GM19372 (cell line): Measurements from ENCODE around the gene RTKN.
"Not testable (repeated sequence)": the region's sequence is repeated elsewhere in the genome, so short reads cannot be mapped to it uniquely, and the experiment has no call there.

ENCODE experiments used
- ATAC-seq: cut with Tn5 transposase; IDR thresholded peaks from one replicate; pipeline ENCODE4 v1.9.1; 2021; ENCODE audit warnings: mild to moderate bottlenecking, low read depth, moderate library complexity; ENCODE audit not compliant: unreplicated experiment

RTKN gene

DNA sequence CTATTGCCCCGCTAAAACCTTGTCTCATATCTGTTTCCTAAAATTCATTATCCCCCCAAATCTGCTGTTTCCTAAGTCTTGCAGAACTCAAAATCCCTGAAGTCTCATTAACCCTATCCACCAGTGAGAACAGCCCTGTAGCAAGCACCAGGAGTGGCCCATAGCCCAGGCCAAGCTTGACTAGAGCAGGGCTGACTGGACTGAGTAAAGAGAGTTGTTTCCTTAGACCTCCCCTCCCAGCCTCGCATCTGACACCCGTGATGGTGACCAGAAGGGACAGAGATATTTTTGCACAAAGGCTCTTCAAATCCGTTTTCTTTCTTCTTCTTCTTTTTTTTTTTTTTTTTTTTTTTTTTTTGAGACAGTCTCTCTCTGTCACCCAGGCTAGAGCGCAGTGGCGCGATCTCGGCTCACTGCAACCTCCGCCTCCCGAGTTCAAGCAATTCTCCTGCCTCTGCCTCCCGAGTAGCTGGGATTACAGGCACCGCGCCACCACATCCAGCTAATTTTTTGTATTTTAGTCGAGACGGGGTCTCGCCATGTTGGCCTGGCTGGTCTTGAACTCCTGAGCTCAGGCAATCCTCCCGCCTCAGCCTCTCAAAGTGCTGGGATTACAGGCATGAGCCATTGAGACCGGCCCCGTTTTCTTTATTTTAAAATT is 21.2 kb downstream of the RTKN start:
- not testable (repeated sequence) for ATAC-seq

- ATAC-seq = no peak
These were observed 21.7 kb downstream of the RTKN start for GRCh38 chr2:74420006-74420405.

DNA sequence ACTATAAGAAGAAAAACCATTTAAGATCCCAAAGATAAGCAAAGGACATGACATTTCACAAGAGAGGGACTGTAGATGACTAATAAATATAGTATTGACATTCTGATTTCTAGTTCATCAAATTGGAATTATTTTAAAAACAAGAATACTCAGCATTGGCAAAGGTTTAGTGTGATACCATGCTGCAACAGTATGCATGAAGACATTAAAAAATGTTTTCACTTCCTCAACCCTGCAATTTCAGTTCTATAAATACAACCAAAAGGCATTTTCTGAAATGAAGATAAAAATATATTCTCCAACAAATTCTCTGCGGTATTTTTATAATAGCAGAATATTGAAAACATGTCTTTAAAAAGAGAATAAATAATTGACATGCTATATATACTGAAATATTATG is 22.4 kb downstream of the RTKN start:
- ATAC-seq = no peak

DNA sequence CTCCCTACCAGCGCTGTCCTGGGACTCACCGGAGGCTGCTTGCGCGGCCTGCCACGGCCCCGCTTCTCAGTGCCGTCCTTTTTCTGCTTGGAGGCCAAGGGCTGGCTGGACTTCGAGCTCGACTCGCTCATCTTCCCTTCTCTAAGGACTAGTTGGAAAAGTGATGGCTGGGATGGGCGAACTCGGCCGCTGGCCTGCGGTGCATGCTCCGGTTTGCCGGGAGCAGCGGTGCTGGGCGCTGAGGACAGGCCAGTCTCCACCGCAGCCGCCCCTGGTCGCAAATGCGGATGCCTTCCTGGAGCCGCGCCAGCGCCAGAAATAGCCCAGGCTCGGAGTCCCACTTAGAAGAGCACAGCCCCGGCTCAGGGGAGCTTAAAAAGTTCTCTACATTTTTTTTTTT is 23.4 kb downstream of the RTKN start:
- no peak for ATAC-seq

DNA sequence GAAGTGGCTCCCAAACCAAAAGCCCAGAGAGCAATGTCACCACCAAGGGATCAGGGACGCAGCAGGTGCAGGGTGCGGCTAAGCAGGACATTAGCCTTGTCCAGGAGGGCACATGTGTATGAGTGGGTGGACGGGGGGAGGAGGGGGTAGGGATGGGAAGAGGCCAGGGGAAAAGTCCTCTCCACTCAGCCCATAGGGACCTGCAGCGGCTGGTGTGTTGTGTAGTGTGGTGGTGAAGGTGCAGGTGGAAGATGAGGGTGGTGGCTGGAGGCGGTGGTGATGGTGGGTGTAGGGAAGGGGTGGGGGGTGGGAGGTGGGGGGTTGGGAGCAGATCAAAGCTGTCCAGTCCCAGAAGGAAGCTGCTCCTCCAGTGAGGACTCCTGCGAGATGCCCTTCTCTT is 24.0 kb downstream of the RTKN start:
- ATAC-seq = no peak

- ATAC-seq = no peak
These were observed 24.5 kb downstream of the RTKN start for GRCh38 chr2:74417197-74417596.

DNA sequence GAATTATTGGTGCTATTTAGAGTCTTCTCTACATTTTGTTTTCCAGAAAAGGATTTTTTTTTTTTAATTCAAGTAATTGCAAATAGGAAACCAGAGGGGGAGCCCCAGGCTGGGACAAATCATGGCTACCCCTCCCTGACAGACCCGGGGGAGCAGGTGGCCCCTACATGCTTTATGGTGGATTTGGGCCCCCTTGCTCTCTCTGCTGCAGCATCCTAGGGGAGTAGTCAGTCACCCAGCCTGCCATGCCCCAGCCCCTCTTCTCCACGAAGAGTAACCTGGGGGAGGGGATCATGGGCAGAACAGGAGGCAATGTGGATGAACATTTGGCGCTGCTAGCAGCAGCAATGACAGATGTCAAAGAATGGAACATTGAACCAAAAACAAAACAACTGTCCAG is 25.0 kb downstream of the RTKN start:
- no peak for ATAC-seq

DNA sequence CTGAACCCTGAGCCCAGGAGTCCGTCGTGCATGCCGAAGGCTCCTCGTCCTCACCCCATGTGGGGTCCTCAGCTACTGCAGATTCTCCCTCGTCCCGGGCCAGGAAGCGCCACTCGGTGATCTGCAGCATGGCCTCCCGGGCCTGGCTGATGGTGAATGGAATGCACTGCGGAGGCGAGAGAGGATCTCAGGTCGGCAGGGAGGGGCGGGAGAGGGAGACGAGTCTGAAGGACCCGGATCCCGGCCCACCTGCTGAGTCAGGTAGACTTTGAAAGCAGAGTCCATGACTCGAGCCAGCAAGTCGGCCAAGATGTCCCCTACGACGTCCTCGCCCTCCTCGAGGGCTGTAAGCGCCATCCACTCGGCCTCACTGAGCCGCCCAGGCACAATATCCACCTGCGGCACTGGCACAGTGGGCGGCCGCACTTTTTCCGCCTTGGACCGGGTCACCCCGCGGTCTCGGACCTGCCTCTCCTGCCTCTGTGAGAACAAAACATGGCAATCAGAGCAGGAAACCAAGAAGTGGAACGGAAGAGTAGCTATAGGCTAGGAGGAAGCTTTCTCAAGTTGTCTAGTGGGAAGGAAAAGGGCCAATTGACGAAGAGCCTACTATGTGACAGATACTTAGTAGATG is 25.9 kb downstream of the RTKN start:
- ATAC-seq = no peak

DNA sequence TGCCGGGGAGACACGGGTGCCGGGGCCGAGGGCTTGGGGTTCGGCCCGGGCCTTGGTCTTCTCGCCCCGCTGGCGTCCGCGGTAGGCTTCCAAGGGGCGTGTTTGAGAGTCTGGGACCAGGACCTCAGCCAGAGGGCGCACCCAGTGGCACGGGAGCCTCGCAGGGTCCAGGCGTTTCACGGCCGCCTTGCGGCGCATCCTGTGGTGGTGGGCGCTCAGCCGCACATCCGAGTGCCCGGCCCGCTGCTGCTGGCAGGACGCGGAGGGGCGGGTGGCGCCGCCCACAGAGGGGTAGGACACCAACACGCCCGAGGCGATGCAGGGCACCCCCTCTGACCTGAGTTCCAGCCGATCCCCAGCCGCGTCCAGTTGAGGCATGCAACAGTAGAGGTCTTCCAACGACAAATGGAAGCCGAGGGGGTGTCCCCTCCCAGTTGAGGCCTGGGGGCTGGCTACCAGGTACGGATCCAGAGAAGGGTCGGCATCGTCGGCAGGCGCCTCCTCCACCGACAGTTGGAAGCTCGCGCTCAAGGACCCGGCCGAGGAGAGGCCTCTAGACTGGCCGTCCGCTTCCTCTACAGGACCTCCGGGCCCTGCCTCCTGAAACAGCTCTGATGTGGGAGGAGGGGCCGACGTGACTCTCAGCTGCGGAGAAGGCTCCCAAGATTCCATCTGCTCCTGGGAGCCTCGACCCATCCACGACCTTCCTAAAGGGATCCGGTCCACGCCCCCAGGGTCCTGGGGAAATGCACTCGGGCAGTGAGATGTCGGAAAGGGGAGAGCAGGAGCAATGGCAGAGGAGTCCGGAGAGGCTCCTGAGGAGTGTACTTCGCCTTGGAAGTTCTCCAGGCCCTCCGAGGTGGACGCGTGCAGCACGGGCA is 26.6 kb downstream of the RTKN start:
- ATAC-seq = no peak

GRCh38 chr2:74414441-74414840 is 27.3 kb downstream of the RTKN start:
- no peak for ATAC-seq

GRCh38 chr2:74413001-74413698 is 28.6 kb downstream of the RTKN start:
- no peak for ATAC-seq

DNA sequence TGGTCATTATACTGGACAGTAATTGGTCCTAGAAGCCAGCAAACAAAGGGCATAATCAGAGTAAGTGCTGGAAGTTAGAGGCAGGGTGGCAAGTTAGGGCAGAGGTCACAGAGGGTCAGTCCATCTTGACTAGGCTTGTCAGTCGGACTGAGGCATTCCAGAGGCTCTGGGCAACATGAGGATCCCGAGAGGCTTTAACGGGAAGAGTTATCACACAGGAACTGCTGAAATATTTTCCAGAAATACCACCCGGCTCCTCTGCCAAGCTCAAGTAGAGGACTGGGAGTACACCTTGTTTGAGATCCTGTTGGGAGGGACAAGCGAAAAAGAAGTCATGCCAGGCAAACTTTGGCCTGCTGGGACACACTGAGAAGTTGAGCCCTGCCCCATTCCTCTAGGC is 34.1 kb downstream of the RTKN start:
- ATAC-seq = no peak

DNA sequence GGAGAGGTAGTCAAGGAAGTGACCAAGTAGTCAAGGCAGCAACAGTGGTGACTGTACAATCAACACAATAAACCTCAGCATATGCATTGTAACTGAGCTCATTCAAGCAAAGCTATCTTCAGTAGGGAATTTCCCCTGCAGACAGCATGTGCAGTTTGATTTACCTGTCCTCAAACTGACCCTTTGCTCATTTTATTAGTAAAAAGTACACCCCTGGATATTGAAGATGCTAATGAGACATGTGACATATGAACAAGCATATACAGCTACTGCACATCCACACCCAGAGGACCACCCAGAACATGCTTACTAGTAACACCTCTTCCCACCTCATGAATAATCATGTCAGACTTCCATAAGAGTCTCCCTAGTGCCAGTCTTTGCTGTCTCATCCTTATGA is 35.7 kb downstream of the RTKN start:
- no peak for ATAC-seq

- ATAC-seq = no peak
These were observed 39.8 kb downstream of the RTKN start for GRCh38 chr2:74401891-74402290.

- no peak for ATAC-seq
These were observed 42.0 kb downstream of the RTKN start for GRCh38 chr2:74399785-74400184.

DNA sequence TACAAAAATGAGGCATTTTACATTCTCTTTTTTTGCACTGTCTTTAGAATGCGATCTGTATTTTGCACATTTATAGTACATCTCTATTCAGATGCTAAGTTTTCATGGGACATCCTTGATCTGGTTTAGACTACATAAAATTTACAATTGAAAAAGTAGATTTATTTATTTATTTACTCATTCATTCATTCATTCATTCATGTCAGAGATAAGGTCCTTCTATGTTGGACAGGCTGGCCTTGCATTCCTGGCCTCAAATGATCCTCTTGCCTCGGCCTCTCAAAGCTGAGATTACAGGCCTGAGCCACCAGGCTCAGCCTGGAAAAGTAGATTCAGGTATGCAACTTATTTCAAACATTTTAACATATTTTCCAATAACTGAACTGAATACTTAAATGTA is 45.6 kb downstream of the RTKN start:
- no peak for ATAC-seq

- no peak for ATAC-seq
These were observed 48.2 kb downstream of the RTKN start for GRCh38 chr2:74393525-74393924.

GRCh38 chr2:74392449-74392743 is 49.3 kb downstream of the RTKN start:
- ATAC-seq = no peak

DNA sequence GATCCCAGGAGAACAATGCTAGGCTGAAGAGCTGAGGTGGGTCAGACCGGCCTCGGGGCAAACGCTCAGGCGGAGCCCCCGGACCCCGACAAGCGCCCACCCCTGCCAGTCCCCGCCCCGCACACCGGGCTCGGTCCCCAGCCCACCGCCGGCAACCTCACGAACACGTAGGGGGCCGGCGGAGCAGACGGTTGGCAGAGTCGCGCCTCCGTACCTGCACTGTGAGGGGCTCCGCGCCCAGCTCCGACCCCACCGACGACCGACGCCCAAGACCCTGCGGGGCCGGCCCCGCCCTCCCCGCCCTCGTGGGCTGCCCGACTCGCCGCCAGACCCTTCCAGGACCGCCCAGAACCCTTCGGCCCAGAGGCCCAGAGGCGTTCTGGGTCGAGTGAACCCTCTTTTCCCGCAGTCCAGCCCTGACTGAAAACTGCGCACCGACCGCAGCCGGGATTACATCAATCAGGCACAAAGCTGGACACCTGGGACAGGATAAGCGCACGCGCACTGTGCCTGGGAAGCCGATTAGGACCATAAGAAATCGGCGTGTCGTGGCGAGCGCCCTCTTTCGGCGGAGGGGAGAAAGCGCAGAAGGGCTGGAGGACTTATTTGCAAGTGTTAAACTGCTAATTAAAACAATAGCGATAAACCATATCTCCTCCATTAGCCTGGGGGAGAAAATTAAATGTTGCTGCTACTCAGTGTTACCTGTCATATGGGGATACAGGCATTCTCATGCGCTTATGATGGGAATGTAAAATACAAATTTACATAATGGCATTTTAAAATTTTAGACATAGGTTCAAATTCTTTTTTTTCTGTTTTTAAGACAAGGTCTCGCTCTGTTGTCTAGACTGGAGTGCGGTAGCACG is 49.9 kb downstream of the RTKN start:
- ATAC-seq = peak; percentile 68

GRCh38 chr2:74391209-74391579 is 50.5 kb downstream of the RTKN start:
- ATAC-seq = peak; percentile 22
